Stomach (tissue), 4 donors: Measurements from ENCODE around the gene TTC28.

ENCODE experiments used
- POLR2A ChIP-seq, 4 donors: fragments of 450-650 bp; IDR thresholded peaks; one replicate each; pipeline ENCODE4 v1.6.1; 2016; ENCODE audit warnings: antibody characterized with exemption in 4 of 4, control low read depth in 2 of 4, mild to moderate bottlenecking in 1 of 4, moderate library complexity in 1 of 4
- POLR2AphosphoS5 ChIP-seq, 3 donors: sonication (generic); formaldehyde crosslinking; IDR thresholded peaks; one replicate each; pipeline ENCODE4 v1.6.1; 2016; ENCODE audit warnings: antibody characterized with exemption in 3 of 3

DNA sequence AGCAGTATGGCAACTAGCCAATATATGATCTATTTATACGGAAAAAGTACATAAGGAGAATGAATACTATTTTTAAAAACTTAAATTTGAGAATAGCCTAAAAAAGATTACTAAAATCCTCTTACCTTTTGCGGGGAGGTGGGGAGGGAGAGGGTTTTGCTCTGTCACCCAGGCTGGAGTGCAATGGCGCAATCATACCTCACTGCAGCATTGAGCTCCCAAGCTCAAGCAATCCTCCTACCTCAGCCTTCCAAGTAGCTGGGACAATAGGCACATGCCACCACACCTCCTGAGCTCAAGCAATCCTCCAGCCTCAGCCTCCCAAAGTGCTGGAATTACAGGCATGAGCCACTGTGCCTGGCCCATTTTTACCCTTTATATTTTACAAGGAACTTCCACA lies 82.0 kb downstream of the TTC28 start:
- no peak for TF ChIP-seq POLR2A (IDR thresholded peaks at IDR 0.05)
- no peak for TF ChIP-seq POLR2AphosphoS5 (IDR thresholded peaks at IDR 0.05)
